HG02588 (cell line): ENCODE measurements around the gene ADAMTSL1.

Experiments
- ATAC-seq: cut with Tn5 transposase; IDR thresholded peaks from one replicate; pipeline ENCODE4 v1.9.1; 2021; ENCODE audit warnings: mild to moderate bottlenecking, moderate library complexity; ENCODE audit not compliant: unreplicated experiment

The ADAMTSL1 gene

DNA sequence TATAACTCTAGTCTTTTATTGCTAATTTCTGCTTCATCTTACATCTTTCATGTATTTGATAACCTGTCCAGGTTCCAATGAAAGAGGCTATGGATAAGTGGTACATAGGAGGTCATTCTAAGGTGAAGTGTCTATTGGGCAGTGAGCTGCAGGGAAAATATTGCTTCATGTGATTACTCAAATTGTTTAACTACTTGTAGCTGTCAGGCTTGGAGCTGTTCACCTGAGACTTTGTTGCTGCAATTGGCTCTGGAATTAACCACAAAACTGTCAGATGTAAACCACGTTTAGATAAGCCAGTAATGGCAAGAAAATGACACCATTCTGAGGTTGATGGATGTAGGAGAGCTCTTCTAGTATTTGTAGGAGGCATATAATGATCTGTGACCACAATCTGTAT is 26.0 kb downstream of the ADAMTSL1 start:
- no peak for ATAC-seq

DNA sequence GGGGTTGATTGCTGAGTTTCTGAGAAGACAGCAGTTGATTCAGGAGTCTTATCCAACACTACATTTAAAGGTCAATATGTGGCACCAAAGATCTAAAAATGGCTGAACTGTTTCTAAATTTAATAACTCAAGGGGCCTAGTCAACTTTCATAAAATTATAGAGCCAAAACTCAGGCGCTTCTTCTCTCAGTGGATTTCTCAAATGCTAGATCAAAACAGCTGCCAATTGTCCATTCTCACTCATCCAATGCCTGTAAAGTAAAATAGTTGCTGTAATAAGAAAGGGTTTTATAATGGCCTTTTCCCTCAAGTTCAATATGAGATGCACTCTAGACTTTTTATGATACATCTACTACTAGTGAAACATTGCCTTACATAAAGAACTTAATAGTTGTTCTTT is 26.5 kb downstream of the ADAMTSL1 start:
- ATAC-seq: no peak

DNA sequence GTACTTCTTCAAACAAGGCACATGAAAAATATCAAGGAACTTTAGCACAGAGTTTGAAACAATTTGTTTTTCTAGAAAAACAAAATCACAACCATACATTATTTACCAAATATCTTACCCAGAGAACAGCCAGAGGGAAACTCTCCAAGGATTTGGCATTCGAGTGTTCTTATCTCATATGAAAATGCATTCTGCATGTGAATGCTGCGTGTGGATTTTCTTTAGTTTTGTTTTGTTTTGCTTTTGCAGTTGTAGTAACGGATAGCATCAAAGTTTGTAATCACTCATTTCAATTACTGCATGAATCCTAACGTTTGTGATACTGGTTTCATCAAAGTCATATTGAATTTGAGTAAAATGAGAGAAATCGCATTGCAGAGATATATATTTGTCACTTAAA is 28.0 kb downstream of the ADAMTSL1 start:
- ATAC-seq: no peak

DNA sequence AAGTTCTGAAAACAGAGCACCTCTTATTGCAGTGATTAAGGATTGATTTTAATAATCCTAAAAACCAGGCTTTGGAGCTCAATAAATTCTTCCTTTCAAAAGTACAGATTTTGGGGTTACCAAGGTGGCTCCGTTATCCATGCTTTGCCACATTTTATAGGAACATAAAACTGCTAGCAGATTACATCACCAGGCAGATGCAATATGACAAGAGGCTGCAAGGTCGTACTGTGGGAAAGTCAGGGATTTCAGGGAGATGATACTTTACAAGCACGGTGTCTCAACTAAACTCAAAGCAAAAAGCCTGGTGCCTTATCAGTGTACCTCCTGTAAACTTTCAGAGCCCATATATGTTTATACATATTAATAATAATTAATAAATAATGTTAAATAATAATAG is 28.6 kb downstream of the ADAMTSL1 start:
- no peak for ATAC-seq

DNA sequence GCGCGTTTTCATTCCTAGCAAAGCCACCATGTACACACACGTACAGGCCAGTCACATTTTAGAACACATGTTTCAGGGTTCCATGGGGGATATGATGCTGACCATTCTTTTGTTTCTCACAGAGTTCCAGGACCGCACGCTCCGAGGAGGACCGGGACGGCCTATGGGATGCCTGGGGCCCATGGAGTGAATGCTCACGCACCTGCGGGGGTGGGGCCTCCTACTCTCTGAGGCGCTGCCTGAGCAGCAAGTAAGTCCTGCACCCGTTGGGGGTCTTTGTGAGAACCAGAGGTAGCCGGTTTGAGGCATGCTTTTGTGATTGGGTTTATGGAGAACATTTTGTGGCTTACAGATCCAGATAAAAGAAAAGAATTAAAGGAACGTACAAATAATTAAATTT is 30.8 kb downstream of the ADAMTSL1 start:
- ATAC-seq: no peak

DNA sequence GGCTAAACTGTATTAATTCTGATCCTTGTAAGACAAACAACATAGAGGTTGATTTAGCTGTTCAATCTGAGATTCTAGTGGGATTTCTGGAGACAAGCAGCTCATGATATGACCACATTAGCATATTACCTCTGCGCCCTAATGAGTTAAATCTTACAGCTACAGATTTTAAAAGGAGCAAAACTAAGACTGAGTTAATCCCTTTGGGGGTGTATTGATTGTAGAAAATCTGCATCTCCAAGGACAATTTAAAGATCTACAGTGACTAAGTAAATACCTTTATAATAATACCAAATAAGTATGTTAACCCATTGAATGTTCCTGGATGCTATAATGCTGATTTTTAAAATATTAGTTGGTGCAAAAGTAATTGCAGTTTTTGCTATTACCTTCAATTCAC is 33.2 kb downstream of the ADAMTSL1 start:
- ATAC-seq: no peak

DNA sequence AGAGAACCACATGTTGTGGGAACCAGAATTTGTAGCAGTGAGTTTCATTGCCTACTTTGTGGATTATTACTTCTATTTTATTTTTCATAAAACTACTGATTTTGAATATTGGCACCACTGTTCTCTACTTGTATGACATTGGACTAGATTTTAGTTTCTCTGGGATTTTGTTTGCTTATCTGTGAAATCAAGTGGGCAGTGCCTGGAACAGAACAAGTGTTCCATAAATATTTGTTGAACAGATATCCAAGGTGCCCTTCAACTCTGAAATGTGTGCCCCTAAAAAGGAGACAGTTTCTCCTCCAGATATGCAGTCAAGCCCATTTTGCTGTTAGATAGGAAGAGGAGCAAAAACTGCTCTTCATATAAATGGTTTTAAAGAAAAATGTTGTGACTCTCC is 42.6 kb downstream of the ADAMTSL1 start:
- ATAC-seq: no peak

DNA sequence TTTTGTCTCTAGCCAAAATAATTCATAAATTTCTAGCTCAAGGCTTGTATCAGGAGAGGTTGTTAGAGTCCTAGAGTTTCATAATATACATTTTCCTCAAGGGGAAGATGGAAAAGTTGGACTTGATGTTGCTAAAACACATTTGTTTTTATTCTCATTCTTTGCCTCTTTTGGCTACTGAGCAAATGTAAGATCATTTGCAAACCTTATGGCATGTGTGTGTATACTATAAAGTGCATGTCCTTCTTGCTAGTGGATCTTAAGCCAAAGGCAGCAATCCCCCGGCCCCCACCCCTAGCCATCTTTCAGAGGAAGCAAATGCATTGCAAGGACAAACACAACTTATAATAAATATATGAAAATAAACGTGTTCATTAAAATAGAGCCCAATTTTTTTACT is 43.0 kb downstream of the ADAMTSL1 start:
- ATAC-seq: no peak

DNA sequence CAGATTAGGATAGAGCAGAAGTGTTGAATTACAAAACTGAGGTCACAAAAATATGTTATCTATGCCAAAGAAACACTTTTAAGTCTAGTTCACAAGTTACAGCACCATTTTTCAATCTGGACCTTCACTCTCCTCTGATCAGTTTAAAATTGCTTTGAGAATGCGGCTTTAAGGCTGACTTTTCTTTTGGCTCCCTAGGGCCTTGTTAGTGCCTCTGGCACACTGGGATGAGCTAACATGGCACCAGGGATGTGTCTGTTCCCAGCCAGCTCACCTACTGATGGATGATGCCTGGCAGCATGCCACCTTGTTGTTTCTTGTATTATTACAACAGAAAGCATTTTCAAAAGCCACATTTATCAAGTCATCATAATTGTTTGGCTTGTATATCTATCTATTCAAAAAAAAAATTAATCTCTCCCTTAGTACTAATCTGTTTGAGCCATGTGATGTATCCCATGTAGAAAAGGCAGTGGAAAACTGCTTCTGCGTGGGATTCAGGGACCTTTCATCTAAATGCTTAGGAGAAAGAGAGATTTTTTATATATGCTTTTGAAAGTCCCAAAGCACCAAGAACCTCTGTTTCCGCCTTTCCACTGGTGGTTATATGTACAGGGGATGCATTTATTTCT is 46.6 kb downstream of the ADAMTSL1 start:
- ATAC-seq: no peak

DNA sequence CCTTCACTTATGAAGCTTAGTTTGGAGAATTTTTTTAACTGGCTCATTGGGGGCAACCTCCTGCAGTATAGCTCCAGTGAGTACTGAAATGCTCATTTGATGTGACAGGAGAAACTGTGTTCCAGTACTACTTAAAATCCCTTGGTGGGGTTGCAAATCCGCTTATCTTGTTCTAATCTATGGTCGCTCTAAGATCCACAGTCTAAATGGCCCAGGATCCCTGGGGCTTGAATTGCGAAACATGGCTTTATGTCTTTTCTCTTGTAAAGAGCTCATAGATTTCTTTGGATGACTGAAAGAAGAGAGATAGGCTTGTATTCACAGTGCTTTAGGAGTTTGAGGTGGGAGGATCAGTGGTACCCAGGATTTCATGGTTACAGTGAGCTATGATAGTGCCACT is 52.7 kb downstream of the ADAMTSL1 start:
- ATAC-seq: no peak

GRCh38 chr9:18531136-18532065 is 57.4 kb downstream of the ADAMTSL1 start:
- ATAC-seq: no peak

- ATAC-seq: no peak
Measured at GRCh38 chr9:18534611-18535010, 60.7 kb downstream of the ADAMTSL1 start.

GRCh38 chr9:18536554-18536953 is 62.6 kb downstream of the ADAMTSL1 start:
- no peak for ATAC-seq

- ATAC-seq: no peak
Measured at GRCh38 chr9:18539203-18539693, 65.3 kb downstream of the ADAMTSL1 start.

- no peak for ATAC-seq
Measured at GRCh38 chr9:18542837-18543405, 69.0 kb downstream of the ADAMTSL1 start.

- ATAC-seq: no peak
Measured at GRCh38 chr9:18543406-18544192, 69.6 kb downstream of the ADAMTSL1 start.

DNA sequence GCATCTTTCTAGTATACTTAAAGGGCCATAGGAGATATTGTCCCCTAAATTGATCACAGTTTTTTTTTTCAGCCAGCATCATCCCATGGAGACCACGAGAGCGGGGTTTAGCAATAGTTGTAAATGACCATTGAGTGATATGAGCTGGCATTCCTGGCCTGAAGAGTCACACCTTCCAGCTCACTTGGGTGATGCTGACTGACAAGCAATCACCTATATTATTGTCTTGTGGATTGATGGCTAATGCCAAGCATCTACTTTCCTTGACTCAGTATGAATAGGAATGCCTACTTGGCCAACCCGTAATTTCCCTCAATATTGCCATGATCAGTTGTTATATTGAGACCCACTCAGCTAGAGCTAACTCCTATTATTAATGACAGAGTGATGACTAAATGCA is 70.5 kb downstream of the ADAMTSL1 start:
- ATAC-seq: no peak

DNA sequence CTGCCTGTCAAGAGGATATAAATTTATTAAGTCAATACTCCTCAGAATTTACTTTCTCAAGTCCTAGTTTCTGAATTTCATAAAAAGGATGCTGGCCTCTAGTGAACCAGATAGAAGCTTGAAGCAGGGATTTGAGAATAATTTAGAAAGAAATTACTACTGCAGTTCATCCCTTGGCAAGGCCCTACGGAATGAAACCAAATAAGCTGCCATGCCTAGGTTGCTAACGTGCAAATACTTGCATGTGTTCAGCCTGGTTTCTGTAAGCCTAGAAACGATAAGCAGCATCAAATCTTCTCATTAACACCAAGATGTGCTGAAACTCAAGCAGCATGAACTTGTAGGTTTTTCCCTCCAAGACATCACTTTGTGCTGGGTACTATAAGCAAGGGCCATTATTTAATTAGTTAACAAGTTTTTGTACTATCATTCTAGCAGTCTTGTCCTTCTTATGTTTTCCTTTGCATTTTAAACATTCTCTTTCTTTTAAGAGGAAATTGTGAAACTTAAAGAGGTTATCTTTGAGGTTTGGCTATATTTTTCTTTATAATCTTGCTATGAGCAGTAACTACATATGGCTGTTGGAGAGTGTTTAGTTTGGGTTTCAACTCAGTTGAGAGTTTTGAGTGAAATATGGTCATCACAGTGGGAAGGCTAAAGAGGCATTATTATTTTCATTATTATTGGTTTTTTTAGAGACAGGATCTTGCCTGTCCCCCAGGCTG is 71.8 kb downstream of the ADAMTSL1 start:
- ATAC-seq: no peak

GRCh38 chr9:18548456-18548855 is 74.5 kb downstream of the ADAMTSL1 start:
- no peak for ATAC-seq

DNA sequence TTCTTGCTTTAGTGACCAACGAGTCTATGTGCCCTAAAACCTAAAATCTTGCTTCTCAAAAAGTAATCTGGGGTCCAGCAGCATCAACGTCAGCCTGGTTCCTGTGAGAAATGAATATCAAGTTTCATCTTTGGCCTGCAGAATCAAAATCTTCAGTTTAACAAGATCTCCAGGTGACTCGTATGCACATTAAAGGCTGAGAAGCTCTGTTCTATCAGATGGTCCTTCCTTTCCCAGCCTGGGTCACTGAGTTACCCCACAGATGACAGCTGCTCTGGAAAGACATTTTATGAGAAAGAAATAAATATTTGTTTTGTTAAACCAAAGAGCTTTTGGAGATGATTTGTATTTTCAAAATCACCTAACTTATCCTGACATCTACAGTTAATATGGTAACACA is 75.8 kb downstream of the ADAMTSL1 start:
- no peak for ATAC-seq
